ENCODE measurements around the gene TXNDC2. TPM values are rescaled to one million over a fixed set of nuclear protein-coding genes. Genes with fewer than 3 reads are reported as not detected.
A peak's percentile ranks its signal among the peaks of the same experiment; 100 is the strongest.

TXNDC2 gene
- total and polyA plus RNA-seq, 9 of the 15 experiments (the other 6 are each of a cell fraction or from before 2014, with no cell fraction given): 1.2 to 4.9 (median 2.3) TPM

DNA sequence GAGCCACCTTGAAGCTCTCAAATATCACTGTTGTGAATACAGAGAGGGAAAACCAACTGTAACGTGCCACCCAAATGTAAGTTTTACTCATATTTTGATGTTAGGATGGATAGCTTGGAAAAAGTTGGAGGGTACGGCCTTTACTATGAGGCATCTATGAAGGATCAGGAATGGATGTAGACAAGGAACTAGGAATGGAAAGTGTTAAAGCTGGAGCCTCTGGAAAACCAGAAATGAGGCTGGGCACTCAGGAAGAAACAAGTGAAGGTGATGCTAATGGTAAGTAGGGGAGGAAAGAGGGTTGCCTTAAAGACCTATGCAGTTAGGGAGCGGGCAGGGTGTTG lies 204 bp downstream of the TXNDC2 start (continued):
- TF ChIP-seq, protein P1, sequence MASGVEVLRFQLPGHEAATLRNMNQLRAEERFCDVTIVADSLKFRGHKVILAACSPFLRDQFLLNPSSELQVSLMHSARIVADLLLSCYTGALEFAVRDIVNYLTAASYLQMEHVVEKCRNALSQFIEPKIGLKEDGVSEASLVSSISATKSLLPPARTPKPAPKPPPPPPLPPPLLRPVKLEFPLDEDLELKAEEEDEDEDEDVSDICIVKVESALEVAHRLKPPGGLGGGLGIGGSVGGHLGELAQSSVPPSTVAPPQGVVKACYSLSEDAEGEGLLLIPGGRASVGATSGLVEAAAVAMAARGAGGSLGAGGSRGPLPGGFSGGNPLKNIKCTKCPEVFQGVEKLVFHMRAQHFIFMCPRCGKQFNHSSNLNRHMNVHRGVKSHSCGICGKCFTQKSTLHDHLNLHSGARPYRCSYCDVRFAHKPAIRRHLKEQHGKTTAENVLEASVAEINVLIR (CRISPR knock-in tag; IDR thresholded peaks at IDR 0.05): 0 out of 2 replicates have a peak, but pooled peaks have one; percentile 15
- TF ChIP-seq BMI1 (IDR thresholded peaks at IDR 0.05; ENCODE audit: low read length) (no peak), ZNF143 (CRISPR knock-in tag; IDR thresholded peaks at IDR 0.05) (no peak), KLF6 (CRISPR knock-in tag; IDR thresholded peaks at IDR 0.05; ENCODE audit: borderline replicate concordance) (no peak), ZKSCAN8 (CRISPR knock-in tag; IDR thresholded peaks at IDR 0.05) (no peak), PHB2 (IDR thresholded peaks at IDR 0.05; ENCODE audit: low read depth) (no peak), ZNF561 (CRISPR knock-in tag; conservative IDR thresholded peaks at IDR 0.05) (no peak), PHB (CRISPR knock-in tag; IDR thresholded peaks at IDR 0.05) (no peak), NCOA4 (IDR thresholded peaks at IDR 0.05; ENCODE audit: partially characterized antibody) (no peak), RFX7 (CRISPR knock-in tag; IDR thresholded peaks at IDR 0.05) (no peak), ZNF586 (CRISPR knock-in tag; conservative IDR thresholded peaks at IDR 0.05) (no peak), FOXJ2 (tag; IDR thresholded peaks at IDR 0.05) (no peak), GATAD2B (IDR thresholded peaks at IDR 0.05; ENCODE audit: borderline replicate concordance) (no peak), FUS (optimal IDR thresholded peaks at IDR 0.05; ENCODE audit: low read depth, low read length) (no peak), PHTF2 (CRISPR knock-in tag; IDR thresholded peaks at IDR 0.05) (no peak), TAF9B (IDR thresholded peaks at IDR 0.05; ENCODE audit: partially characterized antibody) (no peak), JUN (IDR thresholded peaks at IDR 0.05; ENCODE audit: borderline replicate concordance, low read depth, low read length) (no peak), JUN (CRISPR knock-in tag; IDR thresholded peaks at IDR 0.05; ENCODE audit: borderline replicate concordance) (no peak), NCOA6 (IDR thresholded peaks at IDR 0.05) (no peak), GATA2 (CRISPR knock-in tag; IDR thresholded peaks at IDR 0.05) (peak; percentile 3; the same call in 1 of the 2 replicates), ESRRA (IDR thresholded peaks at IDR 0.05; ENCODE audit: borderline replicate concordance, low read depth) (no peak), PRPF4 (IDR thresholded peaks at IDR 0.05; ENCODE audit: insufficient read depth, low read depth, low read length, poor library complexity, severe bottlenecking) (no peak)
- TF ChIP-seq, protein P2, sequence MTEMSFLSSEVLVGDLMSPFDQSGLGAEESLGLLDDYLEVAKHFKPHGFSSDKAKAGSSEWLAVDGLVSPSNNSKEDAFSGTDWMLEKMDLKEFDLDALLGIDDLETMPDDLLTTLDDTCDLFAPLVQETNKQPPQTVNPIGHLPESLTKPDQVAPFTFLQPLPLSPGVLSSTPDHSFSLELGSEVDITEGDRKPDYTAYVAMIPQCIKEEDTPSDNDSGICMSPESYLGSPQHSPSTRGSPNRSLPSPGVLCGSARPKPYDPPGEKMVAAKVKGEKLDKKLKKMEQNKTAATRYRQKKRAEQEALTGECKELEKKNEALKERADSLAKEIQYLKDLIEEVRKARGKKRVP (CRISPR knock-in tag; IDR thresholded peaks at IDR 0.05): no peak
- TF ChIP-seq, protein P3, sequence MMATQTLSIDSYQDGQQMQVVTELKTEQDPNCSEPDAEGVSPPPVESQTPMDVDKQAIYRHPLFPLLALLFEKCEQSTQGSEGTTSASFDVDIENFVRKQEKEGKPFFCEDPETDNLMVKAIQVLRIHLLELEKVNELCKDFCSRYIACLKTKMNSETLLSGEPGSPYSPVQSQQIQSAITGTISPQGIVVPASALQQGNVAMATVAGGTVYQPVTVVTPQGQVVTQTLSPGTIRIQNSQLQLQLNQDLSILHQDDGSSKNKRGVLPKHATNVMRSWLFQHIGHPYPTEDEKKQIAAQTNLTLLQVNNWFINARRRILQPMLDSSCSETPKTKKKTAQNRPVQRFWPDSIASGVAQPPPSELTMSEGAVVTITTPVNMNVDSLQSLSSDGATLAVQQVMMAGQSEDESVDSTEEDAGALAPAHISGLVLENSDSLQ (IDR thresholded peaks at IDR 0.05): no peak
- TF ChIP-seq, protein P4, sequence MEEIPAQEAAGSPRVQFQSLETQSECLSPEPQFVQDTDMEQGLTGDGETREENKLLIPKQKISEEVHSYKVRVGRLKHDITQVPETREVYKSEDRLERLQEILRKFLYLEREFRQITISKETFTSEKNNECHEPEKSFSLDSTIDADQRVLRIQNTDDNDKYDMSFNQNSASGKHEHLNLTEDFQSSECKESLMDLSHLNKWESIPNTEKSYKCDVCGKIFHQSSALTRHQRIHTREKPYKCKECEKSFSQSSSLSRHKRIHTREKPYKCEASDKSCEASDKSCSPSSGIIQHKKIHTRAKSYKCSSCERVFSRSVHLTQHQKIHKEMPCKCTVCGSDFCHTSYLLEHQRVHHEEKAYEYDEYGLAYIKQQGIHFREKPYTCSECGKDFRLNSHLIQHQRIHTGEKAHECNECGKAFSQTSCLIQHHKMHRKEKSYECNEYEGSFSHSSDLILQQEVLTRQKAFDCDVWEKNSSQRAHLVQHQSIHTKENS (CRISPR knock-in tag; IDR thresholded peaks at IDR 0.05): no peak
- TF ChIP-seq, protein P5, sequence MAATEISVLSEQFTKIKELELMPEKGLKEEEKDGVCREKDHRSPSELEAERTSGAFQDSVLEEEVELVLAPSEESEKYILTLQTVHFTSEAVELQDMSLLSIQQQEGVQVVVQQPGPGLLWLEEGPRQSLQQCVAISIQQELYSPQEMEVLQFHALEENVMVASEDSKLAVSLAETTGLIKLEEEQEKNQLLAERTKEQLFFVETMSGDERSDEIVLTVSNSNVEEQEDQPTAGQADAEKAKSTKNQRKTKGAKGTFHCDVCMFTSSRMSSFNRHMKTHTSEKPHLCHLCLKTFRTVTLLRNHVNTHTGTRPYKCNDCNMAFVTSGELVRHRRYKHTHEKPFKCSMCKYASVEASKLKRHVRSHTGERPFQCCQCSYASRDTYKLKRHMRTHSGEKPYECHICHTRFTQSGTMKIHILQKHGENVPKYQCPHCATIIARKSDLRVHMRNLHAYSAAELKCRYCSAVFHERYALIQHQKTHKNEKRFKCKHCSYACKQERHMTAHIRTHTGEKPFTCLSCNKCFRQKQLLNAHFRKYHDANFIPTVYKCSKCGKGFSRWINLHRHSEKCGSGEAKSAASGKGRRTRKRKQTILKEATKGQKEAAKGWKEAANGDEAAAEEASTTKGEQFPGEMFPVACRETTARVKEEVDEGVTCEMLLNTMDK (IDR thresholded peaks at IDR 0.05; ENCODE audit: borderline replicate concordance, insufficient read depth, low read depth, low read length, poor library complexity, severe bottlenecking): no peak

All from K562 (cell line).